Prostate gland (tissue), 2 donors: ENCODE measurements around the gene ZNF235.

Source experiments
- POLR2A ChIP-seq: fragments of 450-650 bp; IDR thresholded peaks from one replicate; pipeline ENCODE4 v1.6.1; 2016; ENCODE audit warnings: antibody characterized with exemption, mild to moderate bottlenecking
- POLR2AphosphoS5 ChIP-seq: sonication (generic); formaldehyde crosslinking; IDR thresholded peaks from one replicate; pipeline ENCODE4 v1.6.1; 2017; ENCODE audit warnings: antibody characterized with exemption
- TF ChIP-seq, protein P1 (sequence below), 4 experiments: fragments of 200-600 bp in 2 of 4; fragments of 450-650 bp in 2 of 4; sonication (generic) in 2 of 4; IDR thresholded peaks; 1 replicate in 3 of 4; 2 replicates in 1 of 4; pipeline ENCODE4 v1.5.1; 2016 to 2019; ENCODE audit warnings: antibody characterized with exemption in 4 of 4, mild to moderate bottlenecking in 2 of 4, moderate library complexity in 2 of 4

DNA sequence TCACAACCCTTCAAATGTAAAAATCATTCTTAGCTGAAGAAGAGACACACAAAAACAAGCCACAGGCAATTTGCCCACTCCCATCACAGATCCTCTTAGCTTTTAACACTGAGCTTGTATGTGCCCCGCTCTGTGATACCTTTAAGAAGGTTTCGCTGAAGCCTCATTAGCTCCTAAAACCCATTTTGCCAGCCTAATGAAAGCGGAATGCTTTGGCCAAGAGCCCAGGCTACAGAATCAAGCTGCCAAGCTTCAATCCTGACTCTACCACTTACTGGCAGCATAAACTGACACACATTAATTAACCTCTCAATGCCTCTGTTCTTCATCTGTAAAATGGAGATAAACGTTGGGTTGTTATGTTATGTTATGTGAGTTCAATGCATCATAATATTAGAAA lies 41.1 kb upstream of the ZNF235 start:
- TF ChIP-seq, protein P1, sequence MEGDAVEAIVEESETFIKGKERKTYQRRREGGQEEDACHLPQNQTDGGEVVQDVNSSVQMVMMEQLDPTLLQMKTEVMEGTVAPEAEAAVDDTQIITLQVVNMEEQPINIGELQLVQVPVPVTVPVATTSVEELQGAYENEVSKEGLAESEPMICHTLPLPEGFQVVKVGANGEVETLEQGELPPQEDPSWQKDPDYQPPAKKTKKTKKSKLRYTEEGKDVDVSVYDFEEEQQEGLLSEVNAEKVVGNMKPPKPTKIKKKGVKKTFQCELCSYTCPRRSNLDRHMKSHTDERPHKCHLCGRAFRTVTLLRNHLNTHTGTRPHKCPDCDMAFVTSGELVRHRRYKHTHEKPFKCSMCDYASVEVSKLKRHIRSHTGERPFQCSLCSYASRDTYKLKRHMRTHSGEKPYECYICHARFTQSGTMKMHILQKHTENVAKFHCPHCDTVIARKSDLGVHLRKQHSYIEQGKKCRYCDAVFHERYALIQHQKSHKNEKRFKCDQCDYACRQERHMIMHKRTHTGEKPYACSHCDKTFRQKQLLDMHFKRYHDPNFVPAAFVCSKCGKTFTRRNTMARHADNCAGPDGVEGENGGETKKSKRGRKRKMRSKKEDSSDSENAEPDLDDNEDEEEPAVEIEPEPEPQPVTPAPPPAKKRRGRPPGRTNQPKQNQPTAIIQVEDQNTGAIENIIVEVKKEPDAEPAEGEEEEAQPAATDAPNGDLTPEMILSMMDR (IDR thresholded peaks at IDR 0.05), result no peak
- TF ChIP-seq POLR2A (no peak), POLR2AphosphoS5 (no peak)
